Mesenchymal stem cell (in vitro differentiated cells and primary cell): ENCODE results near the gene C10orf90.
A peak's percentile ranks its signal among the peaks of the same experiment; 100 is the strongest.

Experiments used
- DNase-seq: peaks from one replicate; pipeline ENCODE4 v3.0.0-alpha.2; 2013
- H2AFZ ChIP-seq: one replicate; pipeline ENCODE4 v1.6.1; 2013; ENCODE audit warnings: low read depth, mild to moderate bottlenecking, control low read depth, inconsistent platforms, low read length, moderate library complexity
- H2AK5ac ChIP-seq: 2 replicates; pipeline ENCODE4 v1.6.1; 2013; ENCODE audit warnings: low read length, moderate library complexity, mild to moderate bottlenecking, inconsistent platforms; ENCODE audit not compliant: severe bottlenecking
- H2BK120ac ChIP-seq: one replicate; pipeline ENCODE4 v1.6.1; 2013; ENCODE audit warnings: low read depth, mild to moderate bottlenecking, inconsistent platforms, low read length, moderate library complexity
- H2BK12ac ChIP-seq, 2 experiments: one replicate each; pipeline ENCODE4 v1.6.1; 2013; ENCODE audit warnings: inconsistent platforms in 2 of 2, low read length in 2 of 2, mild to moderate bottlenecking in 2 of 2, moderate library complexity in 2 of 2, control low read depth in 1 of 2
- H2BK15ac ChIP-seq: one replicate; pipeline ENCODE4 v1.6.1; 2013; ENCODE audit warnings: mild to moderate bottlenecking, low read depth, inconsistent platforms; ENCODE audit not compliant: poor library complexity, severe bottlenecking
- H2BK5ac ChIP-seq: 2 replicates; pipeline ENCODE4 v1.6.1; 2013; ENCODE audit warnings: low read depth, mild to moderate bottlenecking, low read length, control low read depth, inconsistent platforms; ENCODE audit not compliant: poor library complexity, severe bottlenecking
- H3K14ac ChIP-seq, 2 experiments: one replicate each; pipeline ENCODE4 v1.6.1; 2013; ENCODE audit warnings: inconsistent platforms in 2 of 2, low read length in 2 of 2, control low read depth in 1 of 2, mild to moderate bottlenecking in 1 of 2, moderate library complexity in 1 of 2
- H3K18ac ChIP-seq, 2 experiments: one replicate each; pipeline ENCODE4 v1.6.1; 2013; ENCODE audit warnings: inconsistent platforms in 2 of 2, low read length in 2 of 2, control low read depth in 1 of 2, low read depth in 1 of 2, mild to moderate bottlenecking in 1 of 2
- H3K23ac ChIP-seq, 2 experiments: one replicate each; pipeline ENCODE4 v1.6.1; 2013; ENCODE audit warnings: inconsistent platforms in 2 of 2, low read length in 2 of 2, mild to moderate bottlenecking in 2 of 2, moderate library complexity in 2 of 2, control low read depth in 1 of 2
- H3K27ac ChIP-seq: 2 replicates; pipeline ENCODE4 v1.5.1; 2013; ENCODE audit warnings: mild to moderate bottlenecking, moderate library complexity, low read length, control low read depth, inconsistent platforms; ENCODE audit not compliant: poor library complexity, severe bottlenecking
- H3K27me3 ChIP-seq, 2 experiments: 2 replicates each; pipeline versions ENCODE4 v1.6.1 to v1.7.0; 2013; ENCODE audit warnings: low read length in 2 of 2, mild to moderate bottlenecking in 2 of 2, moderate library complexity in 2 of 2, control low read depth in 1 of 2, inconsistent platforms in 1 of 2; ENCODE audit not compliant: control insufficient read depth in 1 of 2, insufficient read depth in 1 of 2
- H3K36me3 ChIP-seq, 2 experiments: 2 replicates each; pipeline versions ENCODE4 v1.6.1 to v1.7.0; 2013; ENCODE audit warnings: low read length in 2 of 2, control low read depth in 1 of 2, inconsistent platforms in 1 of 2, low read depth in 1 of 2, mild to moderate bottlenecking in 1 of 2; ENCODE audit not compliant: insufficient read depth in 2 of 2, control insufficient read depth in 1 of 2
- H3K4ac ChIP-seq, 2 experiments: one replicate each; pipeline ENCODE4 v1.6.1; 2013; ENCODE audit warnings: inconsistent platforms in 2 of 2, low read length in 2 of 2, mild to moderate bottlenecking in 2 of 2, moderate library complexity in 2 of 2, control low read depth in 1 of 2, low read depth in 1 of 2
- H3K4me1 ChIP-seq: 2 replicates; pipeline ENCODE4 v1.6.1; 2013; ENCODE audit warnings: low read depth, low read length, control low read depth; ENCODE audit not compliant: control insufficient read depth, insufficient read depth
- H3K4me2 ChIP-seq: 2 replicates; pipeline ENCODE4 v1.6.1; 2013; ENCODE audit warnings: low read length, mild to moderate bottlenecking, inconsistent platforms; ENCODE audit not compliant: poor library complexity, severe bottlenecking
- H3K4me3 ChIP-seq, 2 experiments: 2 replicates each; pipeline versions ENCODE4 v1.5.1 to v1.7.0; 2013; ENCODE audit warnings: low read length in 2 of 2, mild to moderate bottlenecking in 2 of 2, control low read depth in 1 of 2, low read depth in 1 of 2; ENCODE audit not compliant: insufficient read depth in 1 of 2
- H3K79me1 ChIP-seq: replicated peaks from 2 replicates; pipeline ENCODE4 v1.6.1; 2013; ENCODE audit warnings: mild to moderate bottlenecking, control low read depth, low read length, inconsistent platforms; ENCODE audit not compliant: poor library complexity, severe bottlenecking
- H3K9ac ChIP-seq: 2 replicates; pipeline ENCODE4 v1.7.0; 2013; ENCODE audit warnings: mild to moderate bottlenecking, low read length, moderate library complexity
- H3K9me3 ChIP-seq: 2 replicates; pipeline ENCODE4 v1.7.0; 2013; ENCODE audit warnings: mild to moderate bottlenecking, low read length; ENCODE audit not compliant: control insufficient read depth
- H4K8ac ChIP-seq: one replicate; pipeline ENCODE4 v1.6.1; 2013; ENCODE audit warnings: inconsistent platforms, mild to moderate bottlenecking, low read length, moderate library complexity
- H4K91ac ChIP-seq: one replicate; pipeline ENCODE4 v1.6.1; 2013; ENCODE audit warnings: mild to moderate bottlenecking, low read length, inconsistent platforms
- WGBS: methylation state at CpG from one replicate; pipeline ENCODE4 v1.1.7; 2013; ENCODE audit warnings: mixed read lengths; 5-methylcytosine and 5-hydroxymethylcytosine counted together

C10orf90 gene

GRCh38 chr10:126701526-126701925 lies 31.0 kb upstream of the C10orf90 start:
- H3K36me3 ChIP-seq = no peaks in the 10 kb centered on the region
- H3K4me3 ChIP-seq = no peak overlapping the region
- H3K23ac ChIP-seq = no peak overlapping the region
- H2BK5ac ChIP-seq = no peak overlapping the region
- no peaks in the 10 kb centered on the region for H3K79me1 ChIP-seq
- H3K18ac ChIP-seq = peak overlapping the region in 1 of 2 experiments; percentile 66
- H3K14ac ChIP-seq = no peak overlapping the region
- peak overlapping the region in 1 of 2 experiments; percentile 86 for H2BK12ac ChIP-seq
- H3K9me3 ChIP-seq = no peaks in the 10 kb centered on the region
- H3K27me3 ChIP-seq = peaks cover 6 to 11% of the 10 kb centered on the region in 2 experiments
- no peak overlapping the region for H2AFZ ChIP-seq
- no peak overlapping the region for H2BK120ac ChIP-seq
- no peak overlapping the region for H4K91ac ChIP-seq
- no peak overlapping the region for H3K9ac ChIP-seq
- H3K4me1 ChIP-seq = no peaks in the 10 kb centered on the region
- H2BK15ac ChIP-seq = no peak overlapping the region
- H3K27ac ChIP-seq = no peak overlapping the region
- peak overlapping the region; percentile 31 for H4K8ac ChIP-seq
- DNase-seq = no peak
- no peak overlapping the region for H3K4me2 ChIP-seq
- H2AK5ac ChIP-seq = no peak overlapping the region
- no peak overlapping the region for H3K4ac ChIP-seq
- 65% methylated on average over 2 of the region's 2 CpGs for WGBS

GRCh38 chr10:126696684-126697083 lies 26.2 kb upstream of the C10orf90 start:
- 61% methylated on average over 1 of the region's 1 CpG for WGBS

GRCh38 chr10:126691456-126691855 lies 21.0 kb upstream of the C10orf90 start:
- Histone ChIP-seq H2BK5ac (no peak overlapping the region), H2AFZ (no peak overlapping the region), H3K23ac (no peak overlapping the region), H3K4me1 (no peaks in the 10 kb centered on the region), H3K4ac (no peak overlapping the region), H2AK5ac (no peak overlapping the region), H4K91ac (no peak overlapping the region), H2BK12ac (peak overlapping the region in 1 of 2 experiments; percentile 63), H2BK15ac (no peak overlapping the region), H3K4me3 (no peak overlapping the region), H3K9ac (no peak overlapping the region), H3K79me1 (no peaks in the 10 kb centered on the region), H4K8ac (no peak overlapping the region), H3K18ac (no peak overlapping the region), H3K36me3 (no peaks in the 10 kb centered on the region), H3K27me3 (peaks cover 3 to 7% of the 10 kb centered on the region in 2 experiments), H2BK120ac (no peak overlapping the region), H3K14ac (no peak overlapping the region), H3K27ac (no peak overlapping the region), H3K4me2 (no peak overlapping the region), H3K9me3 (peaks cover 4% of the 10 kb centered on the region)
- 71% methylated on average over 1 of the region's 1 CpG for WGBS
- DNase-seq = no peak

More at GRCh38 chr10:126696684-126697083, 26.2 kb upstream of the C10orf90 start:
- DNase-seq = peak; percentile 7
- Histone ChIP-seq H2AK5ac (no peak overlapping the region), H2BK15ac (no peak overlapping the region), H3K9ac (no peak overlapping the region), H4K8ac (no peak overlapping the region), H3K4ac (no peak overlapping the region), H3K79me1 (no peaks in the 10 kb centered on the region), H3K9me3 (no peaks in the 10 kb centered on the region), H2AFZ (no peak overlapping the region), H3K4me2 (no peak overlapping the region), H2BK12ac (no peak overlapping the region), H3K18ac (no peak overlapping the region), H3K36me3 (no peaks in the 10 kb centered on the region), H3K4me1 (no peaks in the 10 kb centered on the region), H3K23ac (no peak overlapping the region), H4K91ac (no peak overlapping the region), H2BK5ac (no peak overlapping the region), H2BK120ac (no peak overlapping the region), H3K27me3 (no peaks in the 10 kb centered on the region), H3K14ac (no peak overlapping the region), H3K4me3 (no peak overlapping the region), H3K27ac (no peak overlapping the region)

- H4K8ac ChIP-seq = no peak overlapping the region
- H4K91ac ChIP-seq = no peak overlapping the region
- no peak overlapping the region for H3K4ac ChIP-seq
- no peak overlapping the region for H2AFZ ChIP-seq
- 44% methylated on average over 2 of the region's 2 CpGs for WGBS
- no peaks in the 10 kb centered on the region for H3K4me1 ChIP-seq
- H3K79me1 ChIP-seq = no peaks in the 10 kb centered on the region
- H3K23ac ChIP-seq = no peak overlapping the region
- H3K14ac ChIP-seq = no peak overlapping the region
- H2BK120ac ChIP-seq = no peak overlapping the region
- H3K27me3 ChIP-seq = peaks cover 3 to 7% of the 10 kb centered on the region in 2 experiments
- no peak overlapping the region for H3K4me3 ChIP-seq
- H3K9me3 ChIP-seq = peaks cover 4% of the 10 kb centered on the region
- H3K36me3 ChIP-seq = no peaks in the 10 kb centered on the region
- no peak overlapping the region for H3K18ac ChIP-seq
- no peak overlapping the region for H3K4me2 ChIP-seq
- no peak overlapping the region for H3K27ac ChIP-seq
- no peak overlapping the region for H2BK15ac ChIP-seq
- H2AK5ac ChIP-seq = no peak overlapping the region
- H2BK5ac ChIP-seq = no peak overlapping the region
- no peak overlapping the region for H3K9ac ChIP-seq
- H2BK12ac ChIP-seq = no peak overlapping the region
- DNase-seq = no peak
These were observed 20.0 kb upstream of the C10orf90 start for GRCh38 chr10:126690534-126690933.
